NCI-H345 (cell line): ENCODE measurements around the gene JMJD1C.

Experiments used
- DNase-seq: peaks from one replicate; lab custom pipeline; 2025; lab: John Stamatoyannopoulos, UW

JMJD1C gene

GRCh38 chr10:63129888-63130287 lies 335.9 kb downstream of the JMJD1C start:
- no peak for DNase-seq

GRCh38 chr10:63128443-63128842 lies 337.3 kb downstream of the JMJD1C start:
- no peak for DNase-seq

- no peak for DNase-seq
Observed at GRCh38 chr10:63125459-63125858, 340.3 kb downstream of the JMJD1C start.

GRCh38 chr10:63123727-63124362 lies 341.9 kb downstream of the JMJD1C start:
- DNase-seq = no peak

- DNase-seq = no peak
Observed at GRCh38 chr10:63120554-63120953, 345.2 kb downstream of the JMJD1C start.

GRCh38 chr10:63119041-63119440 lies 346.7 kb downstream of the JMJD1C start:
- no peak for DNase-seq
